SK-N-SH (cell line): ENCODE results near the gene COL23A1. TPM values are rescaled to one million over a fixed set of nuclear protein-coding genes. Genes with fewer than 3 reads are reported as not detected.

Experiments
- CTCF ChIA-PET: fragments of 300-600, 350-600 bp; formaldehyde crosslinking; extraction: SDS; loops from one replicate; lab custom pipeline; 2021; lab: Yijun Ruan, JAX
- POLR2A ChIA-PET: fragments of 350-600 bp; sonication (Branson Sonifier 250); formaldehyde crosslinking; extraction: SDS; loops from one replicate; lab custom pipeline; 2020; ENCODE audit warnings: antibody characterized with exemption, inconsistent platforms; lab: Yijun Ruan, JAX
- DNase-seq: peaks from one replicate; pipeline ENCODE4 v3.0.0; 2012
- H2AFZ ChIP-seq: fragments of 200-600 bp; sonication (generic); 2 replicates; pipeline ENCODE4 v1.8.1; 2016; ENCODE audit warnings: antibody characterized with exemption, mild to moderate bottlenecking, low read depth
- H3F3A ChIP-seq: fragments of 200-600 bp; sonication (generic); replicated peaks from 2 replicates; pipeline ENCODE3; 2016; ENCODE audit warnings: antibody characterized with exemption, mild to moderate bottlenecking; ENCODE audit not compliant: insufficient read depth
- H3K27ac ChIP-seq, 2 experiments: fragments of 200-500 bp in 1 of 2; fragments of 200-600 bp in 1 of 2; sonication (Bioruptor generic) in 1 of 2; sonication (generic), shearing (Covaris generic) in 1 of 2; 2 replicates each; pipeline versions ENCODE4 v1.5.1 to v1.6.1; 2014 to 2016; ENCODE audit warnings: low read depth in 2 of 2, inconsistent platforms in 1 of 2, low read length in 1 of 2, mild to moderate bottlenecking in 1 of 2, mixed read lengths in 1 of 2
- H3K27me3 ChIP-seq: fragments of 200-600 bp; sonication (generic), shearing (Covaris generic); 2 replicates; pipeline ENCODE4 v1.6.1; 2016; ENCODE audit warnings: mixed run types; ENCODE audit not compliant: insufficient read depth
- H3K36me3 ChIP-seq, 2 experiments: fragments of 200-500 bp in 1 of 2; fragments of 200-600 bp in 1 of 2; sonication (Bioruptor generic) in 1 of 2; sonication (generic) in 1 of 2; replicated peaks in 1 of 2; 2 replicates each; pipeline versions ENCODE3 to v1.5.1; 2014 to 2016; ENCODE audit warnings: low read length in 1 of 2, mild to moderate bottlenecking in 1 of 2; ENCODE audit not compliant: insufficient read depth in 2 of 2, control insufficient read depth in 1 of 2
- H3K4me1 ChIP-seq, 2 experiments: fragments of 200-500 bp in 1 of 2; fragments of 200-600 bp in 1 of 2; sonication (Bioruptor generic) in 1 of 2; sonication (generic), shearing (Covaris generic) in 1 of 2; 2 replicates each; pipeline versions ENCODE4 v1.5.1 to v1.6.1; 2014 to 2016; ENCODE audit warnings: low read depth in 1 of 2, low read length in 1 of 2, mixed run types in 1 of 2; ENCODE audit not compliant: insufficient read depth in 2 of 2, control insufficient read depth in 1 of 2
- H3K4me2 ChIP-seq: fragments of 200-600 bp; sonication (generic), shearing (Covaris generic); 2 replicates; pipeline ENCODE4 v1.6.1; 2017; ENCODE audit warnings: mixed run types
- H3K4me3 ChIP-seq, 2 experiments: fragments of 200-500 bp in 1 of 2; fragments of 200-600 bp in 1 of 2; sonication (Bioruptor generic) in 1 of 2; sonication (generic), shearing (Covaris generic) in 1 of 2; 2 replicates each; pipeline versions ENCODE4 v1.5.1 to v1.8.1; 2014 to 2016; ENCODE audit warnings: low read depth in 2 of 2, inconsistent platforms in 1 of 2, low read length in 1 of 2, mild to moderate bottlenecking in 1 of 2, mixed read lengths in 1 of 2, moderate library complexity in 1 of 2
- H3K79me2 ChIP-seq: fragments of 200-600 bp; sonication (generic); 2 replicates; pipeline ENCODE4 v1.8.1; 2017; ENCODE audit warnings: mild to moderate bottlenecking; ENCODE audit not compliant: insufficient read depth
- H3K9ac ChIP-seq: fragments of 200-600 bp; sonication (generic); 2 replicates; pipeline ENCODE4 v1.6.1; 2017; ENCODE audit warnings: mixed run types
- H3K9me2 ChIP-seq: fragments of 200-600 bp; sonication (generic); 2 replicates; pipeline ENCODE4 v1.6.1; 2017; ENCODE audit warnings: mixed run types
- H3K9me3 ChIP-seq: fragments of 200-600 bp; sonication (generic); 2 replicates; pipeline ENCODE4 v1.6.1; 2017; ENCODE audit warnings: mixed run types, mild to moderate bottlenecking, moderate library complexity
- H4K20me1 ChIP-seq: fragments of 200-600 bp; sonication (generic); 2 replicates; pipeline ENCODE4 v1.6.1; 2017; ENCODE audit warnings: mild to moderate bottlenecking, mixed run types; ENCODE audit not compliant: insufficient read depth
- CHD2 ChIP-seq: fragments of 150-350 bp; IDR thresholded peaks from 2 replicates; pipeline ENCODE4 v1.6.1; 2018; ENCODE audit warnings: low read length; ENCODE audit not compliant: partially characterized antibody
- ELF1 ChIP-seq: IDR thresholded peaks from 2 replicates; pipeline ENCODE4 v1.4.0; 2012
- EZH2phosphoT487 ChIP-seq: fragments of 200-600 bp; sonication (generic); IDR thresholded peaks from 2 replicates; pipeline ENCODE4 v1.6.1; 2017; ENCODE audit warnings: low read depth, mixed run types, mild to moderate bottlenecking, antibody characterized with exemption, moderate library complexity, borderline replicate concordance
- FOSL2 ChIP-seq: IDR thresholded peaks from 2 replicates; pipeline ENCODE4 v1.4.0; 2012; ENCODE audit warnings: low read depth, mild to moderate bottlenecking, moderate library complexity, borderline replicate concordance
- FOXJ3 ChIP-seq: sonication (generic); formaldehyde crosslinking; IDR thresholded peaks from 2 replicates; pipeline ENCODE4 v1.5.1; 2020; ENCODE audit warnings: mild to moderate bottlenecking, missing genetic modification reagents
- FOXM1 ChIP-seq: IDR thresholded peaks from 2 replicates; pipeline ENCODE4 v1.4.0; 2012; ENCODE audit warnings: low read depth, mild to moderate bottlenecking
- GABPA ChIP-seq: IDR thresholded peaks from 2 replicates; pipeline ENCODE4 v1.4.0; 2012; ENCODE audit warnings: low read depth, mild to moderate bottlenecking
- GATA2 ChIP-seq: sonication (generic); formaldehyde crosslinking; IDR thresholded peaks from 2 replicates; pipeline ENCODE4 v1.5.0; 2020; ENCODE audit warnings: mild to moderate bottlenecking, missing genetic modification reagents
- JUND ChIP-seq: IDR thresholded peaks from 2 replicates; pipeline ENCODE4 v1.4.0; 2012
- MXI1 ChIP-seq: IDR thresholded peaks from 2 replicates; pipeline ENCODE4 v1.6.1; 2012; ENCODE audit warnings: mild to moderate bottlenecking, low read depth, low read length, improper control_type of control experiment
- NRF1 ChIP-seq: IDR thresholded peaks from 2 replicates; pipeline ENCODE4 v1.6.1; 2012; ENCODE audit warnings: low read depth, mild to moderate bottlenecking, low read length
- RCOR1 ChIP-seq: fragments of 150-350 bp; IDR thresholded peaks from 2 replicates; pipeline ENCODE4 v1.6.1; 2017; ENCODE audit warnings: antibody characterized with exemption, low read length
- RFX5 ChIP-seq: IDR thresholded peaks from 2 replicates; pipeline ENCODE4 v1.6.1; 2012; ENCODE audit warnings: mild to moderate bottlenecking, improper control_type of control experiment, low read length
- TEAD4 ChIP-seq: IDR thresholded peaks from 2 replicates; pipeline ENCODE4 v1.4.0; 2012; ENCODE audit warnings: mild to moderate bottlenecking, borderline replicate concordance; ENCODE audit not compliant: insufficient read depth
- WGBS: methylation state at CpG from one replicate; pipeline ENCODE4 v1.1.6; 2017; ENCODE audit warnings: low lambda C conversion rate; 5-methylcytosine and 5-hydroxymethylcytosine counted together
- polyA plus RNA-seq, 3 experiments: library from polyadenylated mRNA; depleted of rRNA; stranded (reverse); fragments of >200 nt; gene quantifications; 2 replicates each; pipeline ENCODE4 v1.2.3, GENCODE V29; 2012
- TF ChIP-seq, protein P1 (sequence below): IDR thresholded peaks from 2 replicates; pipeline ENCODE4 v1.4.0; 2012; ENCODE audit warnings: low read depth, borderline replicate concordance
- TF ChIP-seq, protein P2 (sequence below): IDR thresholded peaks from 2 replicates; pipeline ENCODE4 v1.4.0; 2012; ENCODE audit warnings: low read depth, borderline replicate concordance
- TF ChIP-seq, protein P3 (sequence below): fragments of 200-600 bp; sonication (generic); IDR thresholded peaks from 2 replicates; pipeline ENCODE4 v1.6.1; 2017; ENCODE audit warnings: antibody characterized with exemption, mild to moderate bottlenecking, moderate library complexity
- TF ChIP-seq, protein P4 (sequence below): IDR thresholded peaks from 2 replicates; pipeline ENCODE4; 2012
- TF ChIP-seq, protein P5 (sequence below): IDR thresholded peaks from 2 replicates; pipeline ENCODE4 v1.6.1; 2012; ENCODE audit warnings: mild to moderate bottlenecking, low read depth, low read length, moderate library complexity

Gene COL23A1
- polyA plus RNA-seq, 1 of the 3 experiments (the other 2 are of a cell fraction): 0.10 TPM

DNA sequence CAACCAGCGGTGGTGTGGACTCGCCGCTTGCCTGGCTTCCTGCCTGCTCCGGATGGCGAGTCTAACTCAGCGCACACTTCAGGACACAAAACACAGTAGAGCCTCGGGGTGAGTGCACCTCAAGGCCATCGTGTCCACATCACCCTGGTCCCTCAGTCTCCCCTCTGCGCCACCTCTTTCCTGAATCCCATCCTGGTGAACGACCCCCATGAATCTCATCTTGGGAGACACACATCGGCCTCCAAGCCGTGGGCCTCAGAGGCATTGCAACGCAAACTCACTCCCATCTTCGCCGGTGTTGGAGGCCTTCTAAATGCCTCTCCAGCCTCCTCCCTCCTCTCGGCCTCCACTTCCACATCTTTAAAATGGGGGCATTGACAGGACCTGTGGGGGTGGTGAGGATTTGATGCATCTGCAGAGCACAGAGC lies 124.3 kb downstream of the COL23A1 start:
- H3K4me2 ChIP-seq: no peak overlapping the region
- H3K27ac ChIP-seq: peak overlapping the region in 1 of 2 experiments; percentile 16; a peak in 1 of 4 replicates
- H3F3A ChIP-seq: no peaks in the 10 kb centered on the region
- ChIA-PET POLR2A (no interaction called here), CTCF (interaction anchor here (3.0 kb wide), 1 partner anchor 124 kb away, joined by 10 read pairs; the partner anchor contains the start of gene COL23A1)
- H3K36me3 ChIP-seq: no peaks in the 10 kb centered on the region
- no peak for DNase-seq
- H4K20me1 ChIP-seq: no peaks in the 10 kb centered on the region
- no peak overlapping the region for H2AFZ ChIP-seq
- H3K4me1 ChIP-seq: peaks cover 0 to 68% of the 10 kb centered on the region in 2 experiments; a peak in 1 of 4 replicates
- 62% methylated on average over 16 of the region's 16 CpGs for WGBS
- H3K4me3 ChIP-seq: no peak overlapping the region
- no peaks in the 10 kb centered on the region for H3K79me2 ChIP-seq
- H3K9me3 ChIP-seq: no peaks in the 10 kb centered on the region
- H3K9me2 ChIP-seq: no peaks in the 10 kb centered on the region
- no peak overlapping the region for H3K9ac ChIP-seq
- H3K27me3 ChIP-seq: no peaks in the 10 kb centered on the region
- no peak for TF ChIP-seq FOXJ3
- TF ChIP-seq GATA2 (CRISPR knock-in tag): no peak
- TF ChIP-seq, protein P1, sequence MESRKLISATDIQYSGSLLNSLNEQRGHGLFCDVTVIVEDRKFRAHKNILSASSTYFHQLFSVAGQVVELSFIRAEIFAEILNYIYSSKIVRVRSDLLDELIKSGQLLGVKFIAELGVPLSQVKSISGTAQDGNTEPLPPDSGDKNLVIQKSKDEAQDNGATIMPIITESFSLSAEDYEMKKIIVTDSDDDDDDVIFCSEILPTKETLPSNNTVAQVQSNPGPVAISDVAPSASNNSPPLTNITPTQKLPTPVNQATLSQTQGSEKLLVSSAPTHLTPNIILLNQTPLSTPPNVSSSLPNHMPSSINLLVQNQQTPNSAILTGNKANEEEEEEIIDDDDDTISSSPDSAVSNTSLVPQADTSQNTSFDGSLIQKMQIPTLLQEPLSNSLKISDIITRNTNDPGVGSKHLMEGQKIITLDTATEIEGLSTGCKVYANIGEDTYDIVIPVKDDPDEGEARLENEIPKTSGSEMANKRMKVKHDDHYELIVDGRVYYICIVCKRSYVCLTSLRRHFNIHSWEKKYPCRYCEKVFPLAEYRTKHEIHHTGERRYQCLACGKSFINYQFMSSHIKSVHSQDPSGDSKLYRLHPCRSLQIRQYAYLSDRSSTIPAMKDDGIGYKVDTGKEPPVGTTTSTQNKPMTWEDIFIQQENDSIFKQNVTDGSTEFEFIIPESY: no peak
- TF ChIP-seq MXI1: no peak
- TF ChIP-seq RCOR1: no peak
- no peak for TF ChIP-seq ELF1
- TF ChIP-seq EZH2phosphoT487: no peak
- no peak for TF ChIP-seq NRF1
- TF ChIP-seq, protein P2, sequence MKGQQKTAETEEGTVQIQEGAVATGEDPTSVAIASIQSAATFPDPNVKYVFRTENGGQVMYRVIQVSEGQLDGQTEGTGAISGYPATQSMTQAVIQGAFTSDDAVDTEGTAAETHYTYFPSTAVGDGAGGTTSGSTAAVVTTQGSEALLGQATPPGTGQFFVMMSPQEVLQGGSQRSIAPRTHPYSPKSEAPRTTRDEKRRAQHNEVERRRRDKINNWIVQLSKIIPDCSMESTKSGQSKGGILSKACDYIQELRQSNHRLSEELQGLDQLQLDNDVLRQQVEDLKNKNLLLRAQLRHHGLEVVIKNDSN: no peak
- no peak for TF ChIP-seq GABPA
- TF ChIP-seq, protein P3, sequence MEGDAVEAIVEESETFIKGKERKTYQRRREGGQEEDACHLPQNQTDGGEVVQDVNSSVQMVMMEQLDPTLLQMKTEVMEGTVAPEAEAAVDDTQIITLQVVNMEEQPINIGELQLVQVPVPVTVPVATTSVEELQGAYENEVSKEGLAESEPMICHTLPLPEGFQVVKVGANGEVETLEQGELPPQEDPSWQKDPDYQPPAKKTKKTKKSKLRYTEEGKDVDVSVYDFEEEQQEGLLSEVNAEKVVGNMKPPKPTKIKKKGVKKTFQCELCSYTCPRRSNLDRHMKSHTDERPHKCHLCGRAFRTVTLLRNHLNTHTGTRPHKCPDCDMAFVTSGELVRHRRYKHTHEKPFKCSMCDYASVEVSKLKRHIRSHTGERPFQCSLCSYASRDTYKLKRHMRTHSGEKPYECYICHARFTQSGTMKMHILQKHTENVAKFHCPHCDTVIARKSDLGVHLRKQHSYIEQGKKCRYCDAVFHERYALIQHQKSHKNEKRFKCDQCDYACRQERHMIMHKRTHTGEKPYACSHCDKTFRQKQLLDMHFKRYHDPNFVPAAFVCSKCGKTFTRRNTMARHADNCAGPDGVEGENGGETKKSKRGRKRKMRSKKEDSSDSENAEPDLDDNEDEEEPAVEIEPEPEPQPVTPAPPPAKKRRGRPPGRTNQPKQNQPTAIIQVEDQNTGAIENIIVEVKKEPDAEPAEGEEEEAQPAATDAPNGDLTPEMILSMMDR: no peak
- no peak for TF ChIP-seq FOXM1
- TF ChIP-seq, protein P4, sequence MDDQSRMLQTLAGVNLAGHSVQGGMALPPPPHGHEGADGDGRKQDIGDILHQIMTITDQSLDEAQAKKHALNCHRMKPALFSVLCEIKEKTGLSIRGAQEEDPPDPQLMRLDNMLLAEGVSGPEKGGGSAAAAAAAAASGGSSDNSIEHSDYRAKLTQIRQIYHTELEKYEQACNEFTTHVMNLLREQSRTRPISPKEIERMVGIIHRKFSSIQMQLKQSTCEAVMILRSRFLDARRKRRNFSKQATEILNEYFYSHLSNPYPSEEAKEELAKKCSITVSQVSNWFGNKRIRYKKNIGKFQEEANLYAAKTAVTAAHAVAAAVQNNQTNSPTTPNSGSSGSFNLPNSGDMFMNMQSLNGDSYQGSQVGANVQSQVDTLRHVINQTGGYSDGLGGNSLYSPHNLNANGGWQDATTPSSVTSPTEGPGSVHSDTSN: no peak
- TF ChIP-seq CHD2: no peak
- TF ChIP-seq RFX5: no peak
- no peak for TF ChIP-seq TEAD4
- no peak for TF ChIP-seq JUND
- no peak for TF ChIP-seq FOSL2
- TF ChIP-seq, protein P5, sequence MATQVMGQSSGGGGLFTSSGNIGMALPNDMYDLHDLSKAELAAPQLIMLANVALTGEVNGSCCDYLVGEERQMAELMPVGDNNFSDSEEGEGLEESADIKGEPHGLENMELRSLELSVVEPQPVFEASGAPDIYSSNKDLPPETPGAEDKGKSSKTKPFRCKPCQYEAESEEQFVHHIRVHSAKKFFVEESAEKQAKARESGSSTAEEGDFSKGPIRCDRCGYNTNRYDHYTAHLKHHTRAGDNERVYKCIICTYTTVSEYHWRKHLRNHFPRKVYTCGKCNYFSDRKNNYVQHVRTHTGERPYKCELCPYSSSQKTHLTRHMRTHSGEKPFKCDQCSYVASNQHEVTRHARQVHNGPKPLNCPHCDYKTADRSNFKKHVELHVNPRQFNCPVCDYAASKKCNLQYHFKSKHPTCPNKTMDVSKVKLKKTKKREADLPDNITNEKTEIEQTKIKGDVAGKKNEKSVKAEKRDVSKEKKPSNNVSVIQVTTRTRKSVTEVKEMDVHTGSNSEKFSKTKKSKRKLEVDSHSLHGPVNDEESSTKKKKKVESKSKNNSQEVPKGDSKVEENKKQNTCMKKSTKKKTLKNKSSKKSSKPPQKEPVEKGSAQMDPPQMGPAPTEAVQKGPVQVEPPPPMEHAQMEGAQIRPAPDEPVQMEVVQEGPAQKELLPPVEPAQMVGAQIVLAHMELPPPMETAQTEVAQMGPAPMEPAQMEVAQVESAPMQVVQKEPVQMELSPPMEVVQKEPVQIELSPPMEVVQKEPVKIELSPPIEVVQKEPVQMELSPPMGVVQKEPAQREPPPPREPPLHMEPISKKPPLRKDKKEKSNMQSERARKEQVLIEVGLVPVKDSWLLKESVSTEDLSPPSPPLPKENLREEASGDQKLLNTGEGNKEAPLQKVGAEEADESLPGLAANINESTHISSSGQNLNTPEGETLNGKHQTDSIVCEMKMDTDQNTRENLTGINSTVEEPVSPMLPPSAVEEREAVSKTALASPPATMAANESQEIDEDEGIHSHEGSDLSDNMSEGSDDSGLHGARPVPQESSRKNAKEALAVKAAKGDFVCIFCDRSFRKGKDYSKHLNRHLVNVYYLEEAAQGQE: no peak
- TF ChIP-seq, all 33 proteins: peak for 0
